Measurements from ENCODE around the gene TPBG. TPM values are rescaled to one million over a fixed set of nuclear protein-coding genes. Genes with fewer than 3 reads are reported as not detected.

The TPBG gene
- total and polyA plus RNA-seq, 2 experiments from 2014 or later: 30.3 to 32.0 TPM

DNA sequence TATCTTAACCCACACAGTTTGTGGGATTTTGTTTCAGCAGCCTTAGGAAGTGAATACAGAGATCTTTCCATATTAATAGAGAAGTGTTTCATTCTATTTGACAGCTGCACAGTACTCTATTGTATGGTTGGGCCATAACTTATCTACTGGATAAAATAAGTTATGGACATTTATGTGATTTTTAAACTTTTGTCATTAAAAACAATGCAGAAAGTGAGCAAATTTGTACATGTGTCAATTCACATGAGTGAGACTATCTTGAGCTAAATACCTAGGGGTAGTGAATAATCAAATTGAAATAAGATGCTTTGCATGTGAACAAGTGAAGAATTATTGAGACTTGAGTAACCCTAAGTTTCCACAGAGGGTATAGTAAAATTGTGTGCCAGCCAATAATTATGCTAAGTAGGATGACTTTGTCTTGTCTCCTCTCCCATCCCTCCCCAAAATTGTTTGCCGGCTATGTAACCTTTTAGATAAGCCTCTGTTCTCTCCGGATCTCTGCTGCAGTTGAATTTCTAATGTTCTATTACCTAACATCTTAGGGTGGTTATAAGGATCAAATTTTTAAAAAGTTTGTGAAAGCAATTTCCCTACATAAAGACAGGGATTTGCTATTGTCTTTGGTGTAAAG lies 33.3 kb upstream of the TPBG start:
- H3K4me3 ChIP-seq: no peak overlapping the region
- H4K20me1 ChIP-seq (ENCODE audit: insufficient read depth, poor library complexity, severe bottlenecking): no peaks in the 10 kb centered on the region
- no peaks in the 10 kb centered on the region for H3K79me2 ChIP-seq
- no peaks in the 10 kb centered on the region for H3K4me1 ChIP-seq (ENCODE audit: insufficient read depth)
- WGBS (ENCODE audit: low lambda C conversion rate, missing lambda C conversion rate): 81% methylated on average over 2 of the region's 2 CpGs
- no peak for DNase-seq (ENCODE audit: low spot score)
- H3K36me3 ChIP-seq (replicated peaks; ENCODE audit: insufficient read depth, low read depth): no peaks in the 10 kb centered on the region
- H3K9me3 ChIP-seq (ENCODE audit: low read depth): no peaks in the 10 kb centered on the region
- H3K4me2 ChIP-seq: no peak overlapping the region
- no peaks in the 10 kb centered on the region for H3K9me2 ChIP-seq (replicated peaks; ENCODE audit: insufficient read depth)
- TF ChIP-seq EZH2phosphoT487 (IDR thresholded peaks at IDR 0.05; ENCODE audit: low read depth, severe bottlenecking, unreplicated experiment) (no peak), EZH2 (IDR thresholded peaks at IDR 0.05; ENCODE audit: borderline replicate concordance) (no peak)
- TF ChIP-seq, protein P1, sequence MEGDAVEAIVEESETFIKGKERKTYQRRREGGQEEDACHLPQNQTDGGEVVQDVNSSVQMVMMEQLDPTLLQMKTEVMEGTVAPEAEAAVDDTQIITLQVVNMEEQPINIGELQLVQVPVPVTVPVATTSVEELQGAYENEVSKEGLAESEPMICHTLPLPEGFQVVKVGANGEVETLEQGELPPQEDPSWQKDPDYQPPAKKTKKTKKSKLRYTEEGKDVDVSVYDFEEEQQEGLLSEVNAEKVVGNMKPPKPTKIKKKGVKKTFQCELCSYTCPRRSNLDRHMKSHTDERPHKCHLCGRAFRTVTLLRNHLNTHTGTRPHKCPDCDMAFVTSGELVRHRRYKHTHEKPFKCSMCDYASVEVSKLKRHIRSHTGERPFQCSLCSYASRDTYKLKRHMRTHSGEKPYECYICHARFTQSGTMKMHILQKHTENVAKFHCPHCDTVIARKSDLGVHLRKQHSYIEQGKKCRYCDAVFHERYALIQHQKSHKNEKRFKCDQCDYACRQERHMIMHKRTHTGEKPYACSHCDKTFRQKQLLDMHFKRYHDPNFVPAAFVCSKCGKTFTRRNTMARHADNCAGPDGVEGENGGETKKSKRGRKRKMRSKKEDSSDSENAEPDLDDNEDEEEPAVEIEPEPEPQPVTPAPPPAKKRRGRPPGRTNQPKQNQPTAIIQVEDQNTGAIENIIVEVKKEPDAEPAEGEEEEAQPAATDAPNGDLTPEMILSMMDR (IDR thresholded peaks at IDR 0.05; ENCODE audit: poor library complexity): no peak
- H3K27ac ChIP-seq: no peak overlapping the region
- H3K27me3 ChIP-seq: no peaks in the 10 kb centered on the region
- H2AFZ ChIP-seq: no peak overlapping the region

DNA sequence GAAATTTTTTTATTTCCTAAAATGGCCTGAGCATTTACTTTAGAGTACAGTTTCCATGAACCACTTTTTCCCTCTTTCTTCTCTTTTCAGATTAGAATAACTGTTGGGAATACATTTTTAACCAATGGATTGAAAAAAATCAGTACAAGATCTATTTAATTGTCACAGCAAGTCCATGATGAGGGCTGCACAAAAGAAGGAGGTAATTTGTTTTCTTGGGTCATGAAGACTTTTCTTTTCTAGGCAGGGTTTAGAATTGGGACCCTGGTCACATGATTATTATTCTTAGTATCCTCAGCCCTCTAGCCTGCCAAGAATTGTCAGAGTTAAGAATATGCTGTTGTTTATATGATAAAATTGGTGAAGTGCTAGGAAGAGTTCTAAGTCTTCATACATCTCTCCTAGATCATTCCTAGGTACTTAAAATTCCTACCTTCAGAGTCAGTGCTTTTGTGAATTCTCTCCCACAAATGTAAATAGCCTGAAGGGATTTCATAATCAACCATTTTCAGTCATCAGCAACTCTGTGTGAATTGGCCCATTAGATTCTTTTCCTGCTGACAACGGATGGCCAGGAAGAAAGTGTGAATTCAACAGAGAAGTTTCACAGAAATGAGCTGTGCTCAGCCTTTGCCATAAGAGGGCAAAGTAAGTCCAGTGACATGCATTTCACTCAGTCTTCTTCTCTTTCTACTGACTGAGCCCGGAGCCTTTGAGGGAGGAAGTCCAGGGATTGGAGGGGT lies 32.4 kb upstream of the TPBG start:
- Histone ChIP-seq H3K79me2 (no peaks in the 10 kb centered on the region), H3K9me2 (replicated peaks; ENCODE audit: insufficient read depth) (no peaks in the 10 kb centered on the region), H3K9me3 (ENCODE audit: low read depth) (no peaks in the 10 kb centered on the region), H4K20me1 (ENCODE audit: insufficient read depth, poor library complexity, severe bottlenecking) (no peaks in the 10 kb centered on the region), H3K27me3 (no peaks in the 10 kb centered on the region), H3K27ac (no peak overlapping the region), H3K4me1 (ENCODE audit: insufficient read depth) (no peaks in the 10 kb centered on the region), H3K4me2 (no peak overlapping the region), H2AFZ (no peak overlapping the region), H3K36me3 (replicated peaks; ENCODE audit: insufficient read depth, low read depth) (no peaks in the 10 kb centered on the region), H3K4me3 (no peak overlapping the region)
- TF ChIP-seq EZH2phosphoT487 (IDR thresholded peaks at IDR 0.05; ENCODE audit: low read depth, severe bottlenecking, unreplicated experiment) (no peak), EZH2 (IDR thresholded peaks at IDR 0.05; ENCODE audit: borderline replicate concordance) (no peak)
- TF ChIP-seq, protein P1 (IDR thresholded peaks at IDR 0.05; ENCODE audit: poor library complexity): peak; percentile 7
- peak; percentile 9 for DNase-seq (ENCODE audit: low spot score)
- 16% methylated on average over 2 of the region's 2 CpGs for WGBS (ENCODE audit: low lambda C conversion rate, missing lambda C conversion rate)

DNA sequence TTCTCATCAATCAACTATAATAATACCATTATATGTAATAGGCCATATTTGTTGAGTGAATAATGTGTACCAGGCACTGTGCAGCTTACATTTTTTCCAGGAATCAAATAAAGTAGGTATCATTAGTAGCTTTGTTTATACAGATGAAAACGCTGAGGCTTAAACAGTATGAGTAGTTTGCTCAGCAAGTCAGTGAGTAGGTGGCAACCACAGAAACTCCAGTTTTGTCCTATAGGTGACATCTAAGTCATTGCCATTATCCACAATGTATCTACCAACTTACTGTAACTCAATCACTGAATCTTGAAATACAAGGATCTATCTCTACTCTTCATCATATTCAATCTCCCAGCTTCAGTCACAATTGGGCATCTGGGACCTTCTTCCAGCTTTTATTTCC lies 29.8 kb upstream of the TPBG start:
- DNase-seq (ENCODE audit: low spot score): no peak
- Histone ChIP-seq H3K36me3 (replicated peaks; ENCODE audit: insufficient read depth, low read depth) (no peaks in the 10 kb centered on the region), H4K20me1 (ENCODE audit: insufficient read depth, poor library complexity, severe bottlenecking) (no peaks in the 10 kb centered on the region), H2AFZ (no peak overlapping the region), H3K4me2 (no peak overlapping the region), H3K79me2 (no peaks in the 10 kb centered on the region), H3K4me3 (no peak overlapping the region), H3K27ac (no peak overlapping the region), H3K27me3 (no peaks in the 10 kb centered on the region), H3K9me3 (ENCODE audit: low read depth) (no peaks in the 10 kb centered on the region), H3K9me2 (replicated peaks; ENCODE audit: insufficient read depth) (no peaks in the 10 kb centered on the region), H3K4me1 (ENCODE audit: insufficient read depth) (no peaks in the 10 kb centered on the region)
- WGBS (ENCODE audit: low lambda C conversion rate, missing lambda C conversion rate): 82% methylated on average over 1 of the region's 1 CpG
- TF ChIP-seq EZH2 (IDR thresholded peaks at IDR 0.05; ENCODE audit: borderline replicate concordance) (no peak), EZH2phosphoT487 (IDR thresholded peaks at IDR 0.05; ENCODE audit: low read depth, severe bottlenecking, unreplicated experiment) (no peak)
- TF ChIP-seq, protein P1 (IDR thresholded peaks at IDR 0.05; ENCODE audit: poor library complexity): no peak
